IMR-90 (cell line): ENCODE measurements around the gene SH3BP2. TPM values are rescaled to one million over a fixed set of nuclear protein-coding genes. Genes with fewer than 3 reads are reported as not detected.

Experiments used
- ATAC-seq: fragments of 200-7000 bp; cut with Tn5 transposase; 2 replicates; pipeline ENCODE4 v1.9.1; 2020; ENCODE audit warnings: low read depth, mild to moderate bottlenecking, moderate library complexity
- BruUV-seq: library from RNA; stranded (reverse); fragments of 400-500 nt; replicated peaks from 2 replicates; lab custom pipeline; 2021; lab: Mats Ljungman, UMichigan
- CTCF ChIA-PET: fragments of 300-600 bp; formaldehyde crosslinking; extraction: SDS; loops from one replicate; lab custom pipeline; 2021; ENCODE audit warnings: antibody characterized with exemption; lab: Yijun Ruan, JAX
- POLR2A ChIA-PET: fragments of 300-600 bp; sonication (Branson Sonifier 250); formaldehyde crosslinking; loops from one replicate; lab custom pipeline; 2022; ENCODE audit warnings: antibody characterized with exemption; ENCODE audit not compliant: unreplicated experiment; lab: Charles Lee
- DNase-seq: peaks from one replicate; pipeline ENCODE4 v3.0.0; 2013
- H2AFZ ChIP-seq: replicated peaks from 2 replicates; pipeline ENCODE3; 2013; ENCODE audit warnings: low read length, mild to moderate bottlenecking; ENCODE audit not compliant: poor library complexity
- H2AK5ac ChIP-seq: 2 replicates; pipeline ENCODE4 v1.6.1; 2013; ENCODE audit warnings: low read depth, low read length, inconsistent platforms
- H2AK9ac ChIP-seq: replicated peaks from 2 replicates; pipeline ENCODE3; 2013; ENCODE audit warnings: mild to moderate bottlenecking, low read depth, low read length, moderate library complexity; ENCODE audit not compliant: poor library complexity
- H2BK120ac ChIP-seq: 2 replicates; pipeline ENCODE4 v1.6.1; 2013; ENCODE audit warnings: low read depth, low read length, inconsistent platforms
- H2BK15ac ChIP-seq: 3 replicates; pipeline ENCODE4 v1.6.1; 2013; ENCODE audit warnings: low read depth, low read length, inconsistent platforms
- H2BK20ac ChIP-seq: 2 replicates; pipeline ENCODE4 v1.6.1; 2013; ENCODE audit warnings: low read depth, mild to moderate bottlenecking, inconsistent platforms, low read length, moderate library complexity
- H2BK5ac ChIP-seq: 2 replicates; pipeline ENCODE4 v1.6.1; 2013; ENCODE audit warnings: mild to moderate bottlenecking, low read depth, low read length, inconsistent platforms; ENCODE audit not compliant: poor library complexity, severe bottlenecking
- H3K14ac ChIP-seq: replicated peaks from 2 replicates; pipeline ENCODE4 v1.6.1; 2013; ENCODE audit warnings: low read depth, low read length, inconsistent platforms
- H3K18ac ChIP-seq: 2 replicates; pipeline ENCODE4 v1.6.1; 2013; ENCODE audit warnings: low read depth, low read length, control low read depth
- H3K23ac ChIP-seq: 2 replicates; pipeline ENCODE4 v1.6.1; 2013; ENCODE audit warnings: low read depth, low read length, inconsistent platforms
- H3K27ac ChIP-seq: 2 replicates; pipeline ENCODE4 v1.5.1; 2013; ENCODE audit warnings: mild to moderate bottlenecking, control low read depth, low read length; ENCODE audit not compliant: insufficient read depth
- H3K27me3 ChIP-seq: 2 replicates; pipeline ENCODE4 v1.6.1; 2013; ENCODE audit warnings: low read length; ENCODE audit not compliant: control insufficient read depth, insufficient read depth
- H3K36me3 ChIP-seq: 2 replicates; pipeline ENCODE4 v1.6.1; 2013; ENCODE audit warnings: low read length, mixed read lengths; ENCODE audit not compliant: control insufficient read depth, insufficient read depth
- H3K4ac ChIP-seq: 2 replicates; pipeline ENCODE4 v1.6.1; 2013; ENCODE audit warnings: low read depth, low read length, inconsistent platforms
- H3K4me1 ChIP-seq: 2 replicates; pipeline ENCODE4 v1.6.1; 2013; ENCODE audit warnings: low read length, mixed read lengths; ENCODE audit not compliant: control insufficient read depth, insufficient read depth
- H3K4me2 ChIP-seq: 2 replicates; pipeline ENCODE4 v1.6.1; 2013; ENCODE audit warnings: low read depth, mild to moderate bottlenecking, control low read depth, low read length, moderate library complexity
- H3K4me3 ChIP-seq: 2 replicates; pipeline ENCODE4 v1.5.1; 2013; ENCODE audit warnings: low read depth, mild to moderate bottlenecking, control low read depth, low read length, moderate library complexity; ENCODE audit not compliant: insufficient read depth
- H3K56ac ChIP-seq: 2 replicates; pipeline ENCODE4 v1.6.1; 2013; ENCODE audit warnings: low read length, inconsistent platforms; ENCODE audit not compliant: insufficient read depth; ENCODE audit errors: extremely low read depth
- H3K79me1 ChIP-seq, 2 experiments: 2 replicates each; pipeline ENCODE4 v1.6.1; 2013; ENCODE audit warnings: low read length in 2 of 2, inconsistent platforms in 1 of 2, low read depth in 1 of 2
- H3K9ac ChIP-seq: 2 replicates; pipeline ENCODE4 v1.6.1; 2013; ENCODE audit warnings: low read depth, low read length, control low read depth
- H3K9me1 ChIP-seq: 2 replicates; pipeline ENCODE4 v1.6.1; 2013; ENCODE audit warnings: low read length, inconsistent platforms; ENCODE audit not compliant: insufficient read depth
- H3K9me3 ChIP-seq: 2 replicates; pipeline ENCODE4 v1.6.1; 2013; ENCODE audit warnings: low read length; ENCODE audit not compliant: control insufficient read depth, insufficient read depth
- H4K20me1 ChIP-seq: 2 replicates; pipeline ENCODE4 v1.6.1; 2013; ENCODE audit warnings: low read length, inconsistent platforms; ENCODE audit not compliant: insufficient read depth
- H4K5ac ChIP-seq: 2 replicates; pipeline ENCODE4 v1.6.1; 2013; ENCODE audit warnings: mild to moderate bottlenecking, low read depth, low read length, control low read depth
- H4K8ac ChIP-seq, 2 experiments: 2 replicates each; pipeline ENCODE4 v1.6.1; 2013; ENCODE audit warnings: low read depth in 2 of 2, low read length in 2 of 2, control low read depth in 1 of 2, inconsistent platforms in 1 of 2
- H4K91ac ChIP-seq: 2 replicates; pipeline ENCODE4 v1.6.1; 2013; ENCODE audit warnings: low read depth, low read length, inconsistent platforms; ENCODE audit not compliant: insufficient read depth
- BHLHE40 ChIP-seq: fragments of 150-350 bp; IDR thresholded peaks from 2 replicates; pipeline ENCODE4 v1.6.1; 2016; ENCODE audit warnings: mild to moderate bottlenecking, low read depth, low read length
- CEBPB ChIP-seq: IDR thresholded peaks from 2 replicates; pipeline ENCODE4 v1.6.1; 2012; ENCODE audit warnings: low read depth, low read length, improper control_type of control experiment
- CHD1 ChIP-seq: IDR thresholded peaks from 2 replicates; pipeline ENCODE4 v1.6.1; 2012; ENCODE audit warnings: low read depth, low read length, improper control_type of control experiment
- FOS ChIP-seq: fragments of 150-350 bp; IDR thresholded peaks from 2 replicates; pipeline ENCODE4 v1.6.1; 2016; ENCODE audit warnings: low read depth, low read length
- MAFK ChIP-seq: IDR thresholded peaks from 2 replicates; pipeline ENCODE4 v1.6.1; 2012; ENCODE audit warnings: low read depth, low read length, improper control_type of control experiment
- MAZ ChIP-seq: IDR thresholded peaks from 2 replicates; pipeline ENCODE4 v1.6.1; 2012; ENCODE audit warnings: low read depth, mild to moderate bottlenecking, low read length, improper control_type of control experiment, moderate library complexity, borderline replicate concordance
- MXI1 ChIP-seq: IDR thresholded peaks from 2 replicates; pipeline ENCODE4 v1.6.1; 2012; ENCODE audit warnings: low read depth, mild to moderate bottlenecking, low read length, moderate library complexity, borderline replicate concordance
- NFE2L2 ChIP-seq: fragments of 150-350 bp; IDR thresholded peaks from 2 replicates; pipeline ENCODE4 v1.6.1; 2016; ENCODE audit warnings: low read depth, mild to moderate bottlenecking, low read length
- POLR2A ChIP-seq: IDR thresholded peaks from 2 replicates; pipeline ENCODE4 v1.6.1; 2012; ENCODE audit warnings: mild to moderate bottlenecking, low read depth, low read length
- RAD21 ChIP-seq: IDR thresholded peaks from 2 replicates; pipeline ENCODE4 v1.6.1; 2012; ENCODE audit warnings: low read length, improper control_type of control experiment
- RCOR1 ChIP-seq: IDR thresholded peaks from 2 replicates; pipeline ENCODE4 v1.6.1; 2012; ENCODE audit warnings: mild to moderate bottlenecking, low read length, improper control_type of control experiment; ENCODE audit not compliant: insufficient replicate concordance
- RFX5 ChIP-seq: IDR thresholded peaks from 2 replicates; pipeline ENCODE4 v1.8.0; 2012; ENCODE audit warnings: low read depth, mild to moderate bottlenecking, low read length, moderate library complexity
- SMC3 ChIP-seq: fragments of 150-350 bp; IDR thresholded peaks from 2 replicates; pipeline ENCODE4 v1.6.1; 2016; ENCODE audit warnings: low read depth, mild to moderate bottlenecking, antibody characterized with exemption, low read length, moderate library complexity
- WGBS, 2 experiments: methylation state at CpG; one replicate each; pipeline versions ENCODE4 v1.1.5 to v1.1.7; 2013; ENCODE audit warnings: missing lambda C conversion rate in 2 of 2; ENCODE audit not compliant: insufficient read length in 1 of 2; ENCODE audit errors: extremely low coverage in 2 of 2; 5-methylcytosine and 5-hydroxymethylcytosine counted together
- dilution Hi-C: fragments of 300-500 bp; cut with HindIII; formaldehyde crosslinking; loops from one replicate; pipeline ENCODE4 v1.14.3; 2018; ENCODE audit warnings: low sequenced_read_pairs; ENCODE audit not compliant: unreplicated experiment
- in situ Hi-C: fragments of 300-500 bp; cut with MboI; formaldehyde crosslinking; loops from 3 replicates; pipeline ENCODE4 v1.14.3; 2019; ENCODE audit warnings: low sequenced_read_pairs, inconsistent platforms, mixed read lengths
- intact Hi-C: fragments of 100-400 bp; cut with micrococcal nuclease; formaldehyde crosslinking; loops from 2 replicates; pipeline ENCODE4 v1.10.0; 2022
- polyA plus RNA-seq, 3 experiments: library from polyadenylated mRNA; depleted of rRNA; stranded (reverse); fragments of >200 nt; gene quantifications; 2 replicates each; pipeline ENCODE4 v1.2.3, GENCODE V29; 2012; ENCODE audit warnings: low replicate concordance in 1 of 3
- total RNA-seq: library from RNA; depleted of rRNA; stranded (reverse); fragments of >200 nt; gene quantifications from 2 replicates; pipeline ENCODE4 v1.2.3, GENCODE V29; 2012
- TF ChIP-seq, protein P1 (sequence below): fragments of 150-350 bp; IDR thresholded peaks from 2 replicates; pipeline ENCODE4 v1.6.1; 2016; ENCODE audit warnings: low read depth, mild to moderate bottlenecking, low read length, moderate library complexity, borderline replicate concordance
- TF ChIP-seq, protein P2 (sequence below): conservative IDR thresholded peaks from 2 replicates; pipeline ENCODE4 v1.5.1; 2012; ENCODE audit warnings: mild to moderate bottlenecking, low read depth, low read length, improper control_type of control experiment

Gene SH3BP2
- total and polyA plus RNA-seq, 2 of the 4 experiments (the other 2 are of a cell fraction): 9.0 to 37.2 TPM

DNA sequence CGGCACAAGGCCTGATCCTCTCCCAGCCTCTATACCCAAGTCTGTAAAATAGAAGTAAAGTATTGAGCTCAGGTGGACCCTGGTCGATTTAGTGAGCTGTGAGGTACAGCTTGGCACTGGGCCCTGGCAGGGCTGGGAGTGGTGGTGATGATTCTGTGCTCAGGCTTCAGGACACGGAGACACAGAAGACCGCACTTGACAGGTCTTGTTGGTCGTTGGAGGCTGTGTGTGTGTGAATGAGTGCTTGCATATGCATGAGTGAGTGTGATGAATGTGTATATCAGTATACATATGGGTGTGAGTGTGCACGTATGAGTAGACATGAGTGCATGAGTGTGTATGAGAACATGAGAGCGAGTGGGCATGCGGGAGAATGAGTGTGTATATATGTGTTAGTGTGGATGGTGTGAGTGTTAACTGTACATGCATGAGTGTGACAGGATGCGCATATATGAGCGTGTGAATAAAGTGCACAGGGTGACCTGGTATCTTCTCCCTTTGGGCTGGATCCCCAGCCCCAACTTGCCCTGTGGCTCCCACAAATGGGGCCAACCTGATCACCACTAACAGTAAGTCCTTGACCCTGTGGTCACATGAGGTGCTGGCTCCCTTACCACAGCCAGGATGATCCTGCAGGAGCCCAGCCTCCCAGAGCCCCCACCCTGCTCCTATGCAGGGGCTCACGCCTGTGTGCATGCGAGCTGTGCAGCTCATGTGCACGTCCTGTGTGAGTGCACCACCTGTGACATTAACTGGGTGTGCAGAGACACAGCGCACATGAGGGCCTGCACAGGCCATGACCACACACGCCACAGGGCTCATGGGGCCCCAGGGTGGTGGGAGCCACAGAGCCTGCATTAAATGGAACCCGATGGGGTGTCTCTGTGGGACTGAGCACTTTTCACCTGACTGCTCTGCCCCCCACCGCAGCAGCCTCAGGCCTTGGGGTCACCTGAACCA, 20.8 kb downstream of the SH3BP2 start:
- WGBS, 2 experiments: 90 to 100% methylated on average over 2 to 10 of the region's 17 CpGs
- POLR2A ChIA-PET: no interaction called here
- H3K27ac ChIP-seq: no peak overlapping the region
- TF ChIP-seq CEBPB (no peak), RFX5 (no peak), MXI1 (no peak), RAD21 (no peak), POLR2A (no peak), RCOR1 (no peak), BHLHE40 (no peak), NFE2L2 (no peak), CHD1 (no peak), MAFK (no peak), SMC3 (no peak), FOS (no peak), MAZ (no peak)
- TF ChIP-seq, protein P1, sequence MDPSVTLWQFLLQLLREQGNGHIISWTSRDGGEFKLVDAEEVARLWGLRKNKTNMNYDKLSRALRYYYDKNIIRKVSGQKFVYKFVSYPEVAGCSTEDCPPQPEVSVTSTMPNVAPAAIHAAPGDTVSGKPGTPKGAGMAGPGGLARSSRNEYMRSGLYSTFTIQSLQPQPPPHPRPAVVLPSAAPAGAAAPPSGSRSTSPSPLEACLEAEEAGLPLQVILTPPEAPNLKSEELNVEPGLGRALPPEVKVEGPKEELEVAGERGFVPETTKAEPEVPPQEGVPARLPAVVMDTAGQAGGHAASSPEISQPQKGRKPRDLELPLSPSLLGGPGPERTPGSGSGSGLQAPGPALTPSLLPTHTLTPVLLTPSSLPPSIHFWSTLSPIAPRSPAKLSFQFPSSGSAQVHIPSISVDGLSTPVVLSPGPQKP: no peak
- TF ChIP-seq, protein P2, sequence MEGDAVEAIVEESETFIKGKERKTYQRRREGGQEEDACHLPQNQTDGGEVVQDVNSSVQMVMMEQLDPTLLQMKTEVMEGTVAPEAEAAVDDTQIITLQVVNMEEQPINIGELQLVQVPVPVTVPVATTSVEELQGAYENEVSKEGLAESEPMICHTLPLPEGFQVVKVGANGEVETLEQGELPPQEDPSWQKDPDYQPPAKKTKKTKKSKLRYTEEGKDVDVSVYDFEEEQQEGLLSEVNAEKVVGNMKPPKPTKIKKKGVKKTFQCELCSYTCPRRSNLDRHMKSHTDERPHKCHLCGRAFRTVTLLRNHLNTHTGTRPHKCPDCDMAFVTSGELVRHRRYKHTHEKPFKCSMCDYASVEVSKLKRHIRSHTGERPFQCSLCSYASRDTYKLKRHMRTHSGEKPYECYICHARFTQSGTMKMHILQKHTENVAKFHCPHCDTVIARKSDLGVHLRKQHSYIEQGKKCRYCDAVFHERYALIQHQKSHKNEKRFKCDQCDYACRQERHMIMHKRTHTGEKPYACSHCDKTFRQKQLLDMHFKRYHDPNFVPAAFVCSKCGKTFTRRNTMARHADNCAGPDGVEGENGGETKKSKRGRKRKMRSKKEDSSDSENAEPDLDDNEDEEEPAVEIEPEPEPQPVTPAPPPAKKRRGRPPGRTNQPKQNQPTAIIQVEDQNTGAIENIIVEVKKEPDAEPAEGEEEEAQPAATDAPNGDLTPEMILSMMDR: no peak

More for the DNA sequence above, 20.8 kb downstream of the SH3BP2 start:
- intact Hi-C loops (no loop called here), dilution Hi-C loops (no loop called here), in situ Hi-C loops (no loop called here)
- peaks cover 12 to 64% of the 10 kb centered on the region in 2 experiments for H3K79me1 ChIP-seq
- BruUV-seq: no TSS peak
- no peak overlapping the region for H2AFZ ChIP-seq
- 0 out of 2 replicates have a peak, but pooled peaks cover 4% of the 10 kb centered on the region for H4K20me1 ChIP-seq
- H3K14ac ChIP-seq: no peak overlapping the region
- H3K4ac ChIP-seq: no peak overlapping the region
- peaks cover 24% of the 10 kb centered on the region for H3K4me1 ChIP-seq
- H2BK20ac ChIP-seq: no peak overlapping the region
- H3K56ac ChIP-seq: no peak overlapping the region
- no peak overlapping the region for H4K91ac ChIP-seq
- H3K9me3 ChIP-seq: no peaks in the 10 kb centered on the region
- no peak overlapping the region for H2BK15ac ChIP-seq
- no peak overlapping the region for H2BK120ac ChIP-seq
- H4K5ac ChIP-seq: no peak overlapping the region
- H3K4me2 ChIP-seq: no peak overlapping the region
- no peak overlapping the region for H3K23ac ChIP-seq
- H2AK9ac ChIP-seq: peak overlapping the region; percentile 24
- no peaks in the 10 kb centered on the region for H3K27me3 ChIP-seq
- DNase-seq (no peak), ATAC-seq (no peak)
- no peak overlapping the region for H3K9ac ChIP-seq
- H3K36me3 ChIP-seq: no peaks in the 10 kb centered on the region; the same call in 1 of the 2 replicates
- peak overlapping the region in 1 of 2 experiments; percentile 96; a peak in 1 of 4 replicates for H4K8ac ChIP-seq
- peak overlapping the region; percentile 2; the same call in 1 of the 2 replicates for H2AK5ac ChIP-seq
- no peak overlapping the region for H3K4me3 ChIP-seq
- H2BK5ac ChIP-seq: no peak overlapping the region
- CTCF ChIA-PET: no interaction called here
- H3K9me1 ChIP-seq: peaks cover 16% of the 10 kb centered on the region; the same call in 1 of the 2 replicates
- no peak overlapping the region for H3K18ac ChIP-seq
